PFSK-1 (cell line): ENCODE results near the gene ZNF615.

Experiments
- FOXP2 ChIP-seq: optimal IDR thresholded peaks from 2 replicates; pipeline ENCODE3; 2011; ENCODE audit warnings: borderline replicate concordance, control low read depth, inconsistent platforms; ENCODE audit not compliant: insufficient read depth; ENCODE audit errors: extremely low read length, extremely low read depth
- POLR2AphosphoS5 ChIP-seq: IDR thresholded peaks from 2 replicates; pipeline ENCODE4 v1.6.1; 2012; ENCODE audit warnings: low read depth, mild to moderate bottlenecking, control low read depth, low read length, moderate library complexity
- REST ChIP-seq, 2 experiments: IDR thresholded peaks; 2 replicates each; pipeline versions ENCODE4 v1.6.1 to v1.8.0; 2011 to 2012; ENCODE audit warnings: low read depth in 2 of 2, low read length in 2 of 2, control low read depth in 1 of 2, inconsistent platforms in 1 of 2, mild to moderate bottlenecking in 1 of 2, moderate library complexity in 1 of 2; ENCODE audit not compliant: insufficient read depth in 1 of 2
- SIN3A ChIP-seq: IDR thresholded peaks from 2 replicates; pipeline ENCODE4 v1.6.1; 2012; ENCODE audit warnings: mild to moderate bottlenecking, low read length, moderate library complexity, borderline replicate concordance; ENCODE audit not compliant: insufficient read depth
- TAF1 ChIP-seq: IDR thresholded peaks from 2 replicates; pipeline ENCODE4 v1.6.1; 2012; ENCODE audit warnings: low read length, control low read depth, borderline replicate concordance; ENCODE audit not compliant: insufficient read depth

Gene ZNF615

GRCh38 chr19:52028027-52028779 is 20.2 kb upstream of the ZNF615 start, which contains the start of gene ZNF614:
ZNF614 (minus strand) TSS chr19:52028379; CDS start chr19:52025745, 2,634 bp downstream.
- peak; percentile 96 for TF ChIP-seq POLR2AphosphoS5
- TF ChIP-seq SIN3A = no peak
- peak; percentile 48 for TF ChIP-seq FOXP2

GRCh38 chr19:52022193-52022592 is 14.2 kb upstream of the ZNF615 start:
- TF ChIP-seq TAF1 (no peak), POLR2AphosphoS5 (no peak)

- no peak for TF ChIP-seq TAF1
- TF ChIP-seq REST (IDR thresholded peaks at IDR 0.05; ENCODE audit: insufficient read depth in 1 of 2, low read depth in 2 of 2, low read length in 2 of 2) = no peak
- no peak for TF ChIP-seq SIN3A
- no peak for TF ChIP-seq FOXP2
- no peak for TF ChIP-seq POLR2AphosphoS5
These were observed 12.5 kb upstream of the ZNF615 start for GRCh38 chr19:52020506-52020905.

- TF ChIP-seq REST (IDR thresholded peaks at IDR 0.05; ENCODE audit: insufficient read depth in 1 of 2, low read depth in 2 of 2, low read length in 2 of 2) = no peak
- TF ChIP-seq POLR2AphosphoS5 = no peak
- TF ChIP-seq FOXP2 = no peak
- no peak for TF ChIP-seq TAF1
These were observed 2.7 kb upstream of the ZNF615 start for GRCh38 chr19:52010674-52011073.

GRCh38 chr19:52007451-52007805 is 583 bp downstream of the ZNF615 start:
- TF ChIP-seq POLR2AphosphoS5 = no peak
- TF ChIP-seq TAF1 = no peak
- TF ChIP-seq FOXP2 = no peak
- no peak for TF ChIP-seq REST (IDR thresholded peaks at IDR 0.05; ENCODE audit: insufficient read depth in 1 of 2, low read depth in 2 of 2, low read length in 2 of 2)

- TF ChIP-seq TAF1 (no peak), SIN3A (no peak), REST (IDR thresholded peaks at IDR 0.05; ENCODE audit: insufficient read depth in 1 of 2, low read depth in 2 of 2, low read length in 2 of 2) (no peak), FOXP2 (no peak), POLR2AphosphoS5 (no peak)
These were observed 13.9 kb downstream of the ZNF615 start for GRCh38 chr19:51994048-51994644.
